CD4-positive, alpha-beta memory T cell (primary cell): ENCODE data around the gene MRGPRF. TPM values are rescaled to one million over a fixed set of nuclear protein-coding genes. Genes with fewer than 3 reads are reported as not detected.

Experiments
- CTCF ChIA-PET: fragments of 350-600 bp; sonication (Branson Sonifier 250); formaldehyde crosslinking; loops from one replicate; lab custom pipeline; 2021; ENCODE audit warnings: inconsistent platforms; ENCODE audit not compliant: partially characterized antibody; lab: Charles Lee
- POLR2A ChIA-PET: fragments of 350-600 bp; sonication (Branson Sonifier 250); formaldehyde crosslinking; loops from one replicate; lab custom pipeline; 2021; ENCODE audit not compliant: partially characterized antibody; lab: Charles Lee
- DNase-seq, 5 donors: peaks; one replicate each; pipeline versions ENCODE4 v3.0.0 to v3.0.0-alpha.2; 2020 to 2022; ENCODE audit warnings: mixed read lengths in 1 of 5
- H3K27ac ChIP-seq: one replicate; pipeline ENCODE4 v1.7.0; 2013; ENCODE audit warnings: low read depth, low read length
- H3K27me3 ChIP-seq: 2 replicates; pipeline ENCODE4 v1.7.0; 2013; ENCODE audit warnings: mild to moderate bottlenecking, low read length, moderate library complexity; ENCODE audit not compliant: insufficient read depth
- H3K36me3 ChIP-seq: 2 replicates; pipeline ENCODE4 v1.7.0; 2013; ENCODE audit warnings: mild to moderate bottlenecking, low read length, moderate library complexity; ENCODE audit not compliant: insufficient read depth
- H3K4me1 ChIP-seq: 2 replicates; pipeline ENCODE4 v1.7.0; 2013; ENCODE audit warnings: mild to moderate bottlenecking, low read length, moderate library complexity; ENCODE audit not compliant: insufficient read depth
- H3K4me3 ChIP-seq, 2 donors: one replicate each; pipeline ENCODE4 v1.7.0; 2013; ENCODE audit warnings: low read length in 2 of 2, mild to moderate bottlenecking in 1 of 2
- H3K9me3 ChIP-seq, 2 donors: one replicate each; pipeline ENCODE4 v1.7.0; 2013; ENCODE audit warnings: low read length in 2 of 2, control low read depth in 1 of 2; ENCODE audit not compliant: control insufficient read depth in 1 of 2
- H3K27ac Mint-ChIP-seq, 7 donors: one replicate each; pipeline ENCODE4 v1.8.0; 2020 to 2021; ENCODE audit warnings: mixed read lengths in 7 of 7, mild to moderate bottlenecking in 6 of 7, inconsistent platforms in 3 of 7, moderate library complexity in 3 of 7
- H3K27me3 Mint-ChIP-seq, 2 donors: one replicate each; pipeline ENCODE4 v1.8.0; 2020 to 2021; ENCODE audit warnings: mixed read lengths in 2 of 2
- H3K36me3 Mint-ChIP-seq, 2 donors: one replicate each; pipeline ENCODE4 v1.8.0; 2020 to 2021; ENCODE audit warnings: mixed read lengths in 2 of 2, inconsistent platforms in 1 of 2, mild to moderate bottlenecking in 1 of 2
- H3K4me1 Mint-ChIP-seq, 4 donors: one replicate each; pipeline ENCODE4 v1.8.0; 2020 to 2021; ENCODE audit warnings: mixed read lengths in 4 of 4, mild to moderate bottlenecking in 1 of 4
- H3K4me3 Mint-ChIP-seq, 8 donors: one replicate each; pipeline ENCODE4 v1.8.0; 2020 to 2021; ENCODE audit warnings: mixed read lengths in 8 of 8, mild to moderate bottlenecking in 7 of 8, moderate library complexity in 6 of 8, inconsistent platforms in 3 of 8
- H3K9me3 Mint-ChIP-seq, 8 donors: one replicate each; pipeline ENCODE4 v1.8.0; 2020 to 2021; ENCODE audit warnings: mixed read lengths in 8 of 8, mild to moderate bottlenecking in 5 of 8, inconsistent platforms in 3 of 8, moderate library complexity in 1 of 8
- intact Hi-C: fragments of 100-400 bp; cut with micrococcal nuclease; formaldehyde crosslinking; loops from one replicate; pipeline ENCODE4 v1.15.1; 2023
- polyA plus RNA-seq, 2 donors: library from polyadenylated mRNA; unstranded; fragments of 300-500 nt; fragmentation: Illumina TruSeq; gene quantifications; one replicate each; pipeline ENCODE4 v1.2.3, GENCODE V29; 2021
- total RNA-seq, 2 experiments: library from RNA; stranded (reverse); gene quantifications; one replicate each; pipeline ENCODE4 v1.2.3, GENCODE V29; 2021

MRGPRF gene
- total and polyA plus RNA-seq, 4 experiments from 2014 or later: not detected

DNA sequence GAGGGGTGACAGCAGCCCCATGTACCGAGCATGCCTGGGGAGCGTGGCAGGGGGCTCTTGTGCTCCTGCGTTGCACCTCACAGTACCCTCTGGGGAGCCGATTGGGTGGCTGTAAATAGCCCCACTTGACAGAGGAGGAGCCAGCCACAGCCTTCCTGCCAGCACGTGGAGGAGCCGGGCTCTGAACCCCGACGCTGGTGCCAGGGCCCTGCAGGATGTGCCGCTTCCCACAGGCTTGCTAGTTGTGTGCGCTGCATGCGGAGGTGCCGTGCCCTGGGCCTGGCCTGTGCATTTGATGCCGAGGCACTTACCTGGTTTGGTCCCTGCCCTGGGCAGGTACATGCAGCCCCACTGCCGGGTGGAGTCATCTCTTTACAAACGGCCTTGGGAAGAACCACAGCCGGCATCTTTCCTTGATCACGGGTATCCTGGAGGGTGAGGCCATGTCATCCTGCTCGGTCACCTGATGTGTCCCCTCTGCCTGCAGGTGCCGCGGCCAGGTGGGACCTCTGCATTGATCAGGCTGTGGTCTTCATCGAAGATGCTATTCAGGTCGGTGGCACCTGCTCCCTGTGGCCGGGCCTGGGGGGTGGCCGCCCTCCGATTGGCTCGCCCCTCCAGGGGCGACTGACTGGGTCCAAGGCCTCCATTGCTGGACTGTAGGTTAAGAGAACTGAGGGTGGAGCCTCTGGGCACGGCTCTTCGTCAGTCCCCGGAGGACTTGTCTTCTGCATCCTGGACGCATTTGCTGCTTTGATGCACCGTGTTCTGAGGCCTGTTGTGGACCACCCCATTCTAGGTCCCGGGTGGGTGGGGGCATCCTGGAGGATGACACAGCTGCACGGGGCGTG, 40.7 kb upstream of the MRGPRF start:
- Mint-ChIP-seq H3K36me3 (peaks cover 0 to 19% of the 10 kb centered on the region in 2 donors), H3K27ac (peak overlapping the region in 2 of 7 donors; percentile 30 to 53), H3K4me3 (no peak overlapping the region), H3K9me3 (no peaks in the 10 kb centered on the region), H3K27me3 (no peaks in the 10 kb centered on the region), H3K4me1 (peaks cover 8 to 40% (median 21%) of the 10 kb centered on the region in 4 donors)
- H3K27ac ChIP-seq: no peak overlapping the region
- POLR2A ChIA-PET: no interaction called here
- no peak for DNase-seq
- peaks cover 23% of the 10 kb centered on the region for H3K4me1 ChIP-seq
- CTCF ChIA-PET: no interaction called here
- no peaks in the 10 kb centered on the region for H3K27me3 ChIP-seq
- H3K4me3 ChIP-seq: no peak overlapping the region
- peaks cover 6% of the 10 kb centered on the region for H3K36me3 ChIP-seq
- intact Hi-C loops: no loop called here
- H3K9me3 ChIP-seq: no peaks in the 10 kb centered on the region

DNA sequence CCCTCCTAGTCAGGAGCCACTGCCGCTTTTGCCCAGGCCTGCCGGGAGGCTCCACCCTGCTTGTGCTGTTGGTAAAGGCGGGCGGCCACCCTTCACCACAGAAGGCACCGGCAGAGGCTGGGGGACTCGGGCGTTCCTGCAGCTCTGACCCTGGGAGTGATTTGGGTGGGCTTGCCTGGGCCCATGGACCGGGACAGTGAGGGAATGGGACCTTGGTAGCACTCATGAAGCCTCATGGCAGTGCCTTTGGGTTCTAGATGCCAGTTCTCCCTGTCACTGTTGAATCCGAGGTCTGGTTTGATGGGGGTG, 40.1 kb upstream of the MRGPRF start:
- intact Hi-C loops: no loop called here
- peaks cover 9 to 44% (median 24%) of the 10 kb centered on the region in 4 donors for H3K4me1 Mint-ChIP-seq
- H3K27me3 ChIP-seq: no peaks in the 10 kb centered on the region

DNA sequence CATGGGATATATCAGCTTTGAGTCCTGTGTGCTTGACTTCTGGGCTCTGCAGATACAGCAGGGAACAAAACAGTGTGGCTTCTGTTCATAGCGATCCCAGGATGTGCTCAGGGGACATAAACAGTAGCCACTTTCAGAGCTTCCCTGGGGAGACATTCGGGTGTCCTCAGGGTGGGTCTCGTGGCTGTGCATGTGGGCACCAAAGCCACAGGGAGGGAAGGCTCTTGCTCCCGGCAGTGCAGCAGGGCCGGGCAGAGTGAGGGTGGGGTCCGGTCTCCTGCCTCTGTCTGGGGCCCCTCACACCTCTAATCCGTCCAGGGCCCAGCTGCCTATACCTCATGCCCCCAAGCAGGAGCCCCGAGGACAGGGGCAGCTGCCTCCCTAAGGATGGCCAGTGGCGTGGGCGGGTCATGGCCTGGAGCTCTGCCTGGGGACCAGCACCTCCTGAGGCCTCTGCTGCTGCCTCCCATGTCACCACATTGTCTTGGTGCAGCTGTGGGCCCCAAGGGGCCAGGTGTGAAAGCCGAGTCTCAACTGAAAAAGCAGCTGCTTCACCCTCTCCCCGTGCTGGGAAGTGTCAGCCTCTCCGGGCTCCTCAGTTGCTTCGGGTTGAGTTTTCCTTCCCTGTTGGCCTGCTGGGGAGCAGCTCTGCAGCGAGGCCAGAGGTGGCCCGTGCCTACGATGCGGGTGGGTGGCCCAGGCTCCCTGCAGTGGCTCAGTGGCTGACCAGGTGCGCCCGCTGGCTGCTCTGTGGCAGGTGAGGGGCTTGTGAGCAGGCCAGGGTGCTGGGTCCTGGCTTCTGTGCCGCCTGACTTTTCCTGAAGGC, 39.5 kb upstream of the MRGPRF start:
- CTCF ChIA-PET: no interaction called here
- H3K9me3 Mint-ChIP-seq: no peaks in the 10 kb centered on the region
- no peak overlapping the region for H3K4me3 ChIP-seq
- H3K36me3 ChIP-seq: peaks cover 6% of the 10 kb centered on the region
- peak overlapping the region in 1 of 8 donors; percentile 20 for H3K4me3 Mint-ChIP-seq
- H3K27ac ChIP-seq: no peak overlapping the region
- H3K27me3 ChIP-seq: no peaks in the 10 kb centered on the region
- peaks cover 9 to 50% (median 26%) of the 10 kb centered on the region in 4 donors for H3K4me1 Mint-ChIP-seq
- peaks cover 30% of the 10 kb centered on the region for H3K4me1 ChIP-seq
- peak overlapping the region in 5 of 7 donors; percentile 42 to 86 (median 53) for H3K27ac Mint-ChIP-seq
- POLR2A ChIA-PET: no interaction called here
- H3K9me3 ChIP-seq: no peaks in the 10 kb centered on the region
- intact Hi-C loops: no loop called here
- H3K27me3 Mint-ChIP-seq: no peaks in the 10 kb centered on the region
- H3K36me3 Mint-ChIP-seq: peaks cover 0 to 19% of the 10 kb centered on the region in 2 donors
- no peak for DNase-seq

More for the DNA sequence above, 40.1 kb upstream of the MRGPRF start:
- no peaks in the 10 kb centered on the region for H3K27me3 Mint-ChIP-seq
- H3K36me3 Mint-ChIP-seq: peaks cover 0 to 19% of the 10 kb centered on the region in 2 donors
- ChIA-PET CTCF (no interaction called here), POLR2A (no interaction called here)
- H3K9me3 Mint-ChIP-seq: no peaks in the 10 kb centered on the region
- no peak for DNase-seq
- Histone ChIP-seq H3K9me3 (no peaks in the 10 kb centered on the region), H3K4me1 (peaks cover 27% of the 10 kb centered on the region), H3K36me3 (peaks cover 6% of the 10 kb centered on the region), H3K27ac (no peak overlapping the region), H3K4me3 (no peak overlapping the region)
- peak overlapping the region in 2 of 7 donors; percentile 30 to 53 for H3K27ac Mint-ChIP-seq
- H3K4me3 Mint-ChIP-seq: no peak overlapping the region

DNA sequence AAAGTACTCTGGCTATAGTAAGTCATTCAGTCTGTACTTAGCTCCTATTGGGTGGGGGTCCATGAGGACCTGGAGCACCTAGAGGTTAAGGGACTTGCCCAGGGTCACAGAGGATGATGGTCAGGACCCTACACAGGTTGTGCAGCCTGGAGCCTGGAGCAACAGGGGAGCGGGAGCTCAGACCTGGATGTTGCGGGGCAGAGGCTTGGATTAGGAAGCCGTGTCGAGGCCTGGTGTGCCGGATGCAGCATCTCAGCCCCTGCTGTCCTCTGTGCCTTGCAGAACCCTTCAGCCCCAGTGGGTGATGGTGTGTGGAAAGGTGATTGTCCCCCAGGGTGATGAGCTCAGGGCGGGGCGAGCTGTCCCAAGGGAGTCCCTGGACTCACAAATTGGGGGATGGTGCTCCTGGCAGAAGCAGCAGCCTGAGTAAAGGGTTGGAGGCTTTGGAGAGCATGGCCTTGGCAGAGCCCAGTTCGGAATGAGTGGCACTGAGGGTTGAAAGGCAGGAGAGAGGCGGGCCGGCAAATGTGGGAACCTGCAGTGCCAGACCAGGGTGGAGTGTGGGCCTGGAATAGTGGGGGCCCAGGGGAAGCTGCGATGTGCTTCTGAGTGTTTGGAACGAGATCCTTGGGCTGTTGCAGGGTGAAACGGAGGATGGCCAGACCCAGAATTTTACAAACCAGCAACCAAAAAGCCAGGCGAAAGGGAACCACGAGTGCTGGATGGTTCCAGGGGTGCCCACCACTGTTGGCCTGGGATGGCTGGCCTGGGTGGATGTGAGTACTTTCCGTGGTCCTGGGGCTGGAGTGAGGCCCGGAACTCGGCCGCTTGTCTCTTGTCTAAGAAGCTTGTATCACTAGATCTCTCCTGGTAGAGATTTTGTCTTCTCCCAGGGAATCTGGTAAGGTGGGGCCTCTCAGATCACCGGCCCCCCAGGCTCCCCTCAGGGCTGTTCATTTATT, 38.6 kb upstream of the MRGPRF start:
- intact Hi-C loops: no loop called here
- Histone ChIP-seq H3K9me3 (no peaks in the 10 kb centered on the region), H3K4me3 (no peak overlapping the region), H3K27me3 (no peaks in the 10 kb centered on the region), H3K4me1 (peaks cover 30% of the 10 kb centered on the region), H3K36me3 (peaks cover 6% of the 10 kb centered on the region), H3K27ac (no peak overlapping the region)
- CTCF ChIA-PET: no interaction called here
- Mint-ChIP-seq H3K4me3 (peak overlapping the region in 7 of 8 donors; percentile 9 to 85 (median 43)), H3K9me3 (no peaks in the 10 kb centered on the region), H3K36me3 (peaks cover 0 to 19% of the 10 kb centered on the region in 2 donors), H3K27ac (peak overlapping the region in 6 of 7 donors; percentile 44 to 94 (median 72)), H3K27me3 (no peaks in the 10 kb centered on the region), H3K4me1 (peaks cover 9 to 50% (median 26%) of the 10 kb centered on the region in 4 donors)
- POLR2A ChIA-PET: no interaction called here
- DNase-seq: no peak

DNA sequence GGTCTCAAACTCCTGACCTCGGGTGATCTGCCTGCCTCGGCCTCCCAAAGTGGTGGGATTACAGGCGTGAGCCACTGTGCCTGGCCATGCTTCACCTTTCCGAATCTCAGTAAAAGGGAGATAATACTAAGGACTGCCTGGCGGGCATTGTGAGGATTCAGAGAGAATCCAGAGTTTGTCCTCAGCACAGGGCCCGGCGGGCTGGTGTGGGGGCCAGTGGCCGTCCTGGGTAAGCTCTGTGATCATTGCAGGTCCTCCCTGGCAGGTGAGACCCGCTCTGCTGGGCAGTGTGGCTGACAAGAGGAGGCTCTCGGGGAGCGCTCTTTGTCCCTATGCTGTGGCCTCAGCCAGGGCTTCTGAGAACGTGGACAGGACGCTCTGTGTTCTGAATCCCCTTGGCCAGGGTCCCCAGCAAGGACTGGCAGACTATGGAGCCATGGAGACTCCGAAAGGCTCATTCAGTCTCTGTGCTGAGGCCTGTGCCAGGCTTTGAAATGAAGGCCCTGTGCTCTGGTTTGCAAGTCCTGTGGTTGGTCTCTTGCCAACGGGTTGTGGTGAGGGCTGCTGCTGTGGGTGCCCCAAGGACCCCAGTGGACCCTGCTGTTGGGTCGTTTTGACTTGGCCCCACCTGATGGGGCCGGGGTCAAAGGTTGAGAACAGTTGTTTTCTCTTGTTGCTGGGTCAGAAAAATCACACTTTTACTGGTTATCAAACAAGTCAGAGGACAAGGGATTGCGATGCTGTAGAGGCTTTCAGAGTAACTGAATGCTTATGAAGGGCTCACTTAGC, 37.7 kb upstream of the MRGPRF start:
- no peak for DNase-seq
- Histone ChIP-seq H3K27me3 (no peaks in the 10 kb centered on the region), H3K36me3 (peaks cover 6% of the 10 kb centered on the region), H3K4me3 (no peak overlapping the region), H3K9me3 (no peaks in the 10 kb centered on the region), H3K4me1 (peaks cover 30% of the 10 kb centered on the region), H3K27ac (no peak overlapping the region)
- POLR2A ChIA-PET: no interaction called here
- H3K4me1 Mint-ChIP-seq: peaks cover 7 to 46% (median 23%) of the 10 kb centered on the region in 4 donors
- H3K27me3 Mint-ChIP-seq: no peaks in the 10 kb centered on the region
- H3K36me3 Mint-ChIP-seq: peaks cover 0 to 15% of the 10 kb centered on the region in 2 donors
- H3K9me3 Mint-ChIP-seq: no peaks in the 10 kb centered on the region
- peak overlapping the region; percentile 24 to 86 (median 73) for H3K4me3 Mint-ChIP-seq
- CTCF ChIA-PET: no interaction called here
- intact Hi-C loops: no loop called here
- peak overlapping the region; percentile 52 to 94 (median 81) for H3K27ac Mint-ChIP-seq

DNA sequence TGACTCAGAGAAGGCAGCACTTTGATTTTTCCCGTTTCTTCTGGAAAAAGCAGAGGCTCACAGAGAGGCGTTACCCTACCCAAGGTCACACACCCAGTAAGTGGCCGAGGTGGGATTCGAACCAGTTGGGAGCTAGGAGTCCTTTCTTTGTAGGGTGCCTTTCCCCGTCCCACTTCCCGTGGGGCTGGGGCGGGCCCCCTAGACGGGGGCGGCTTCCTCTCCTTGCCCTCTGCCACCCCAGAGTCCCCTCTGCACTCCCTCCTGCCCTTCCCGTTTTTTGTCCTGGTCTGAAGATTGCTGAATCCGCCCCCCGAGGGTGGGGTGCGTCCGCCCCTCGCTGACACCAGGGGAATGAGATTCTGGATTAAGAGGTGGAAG, 36.4 kb upstream of the MRGPRF start:
- intact Hi-C loops: loop anchor here (2.0 kb wide), 1 partner anchor 147 kb away; the partner anchor contains the start of genes IGHMBP2 and MRPL21
- peak overlapping the region; percentile 78 to 86 (median 84) for H3K4me3 Mint-ChIP-seq
- H3K9me3 Mint-ChIP-seq: no peaks in the 10 kb centered on the region
- Histone ChIP-seq H3K9me3 (no peaks in the 10 kb centered on the region), H3K27ac (peak overlapping the region; percentile 84), H3K27me3 (no peaks in the 10 kb centered on the region), H3K4me3 (peak overlapping the region; percentile 42 to 80), H3K4me1 (peaks cover 30% of the 10 kb centered on the region), H3K36me3 (peaks cover 1% of the 10 kb centered on the region)
- peaks cover 5 to 45% (median 23%) of the 10 kb centered on the region in 4 donors for H3K4me1 Mint-ChIP-seq
- H3K27me3 Mint-ChIP-seq: no peaks in the 10 kb centered on the region
- H3K27ac Mint-ChIP-seq: peak overlapping the region; percentile 86 to 96 (median 90)
- ChIA-PET POLR2A (interaction anchor here (1.2 to 2.7 kb wide), 6 partner anchors 9 to 626 kb away, joined by 3 to 11 read pairs (median 6); partner anchors contain the start of gene LTO1), CTCF (interaction anchor here (0.9 to 1.1 kb wide), 2 partner anchors 83 to 593 kb away, joined by 3 read pairs; no protein-coding TSS in a partner anchor)
- peak in 3 of 5 donors; percentile 16 to 40 (median 18) for DNase-seq
- H3K36me3 Mint-ChIP-seq: peaks cover 0 to 8% of the 10 kb centered on the region in 2 donors
